Natural killer cell treated with Interleukin-12 subunit alpha and Interleukin-12 subunit beta and Interleukin-15 and Interleukin-18, amount 100 ng/mL, for 72 hours (primary cell): Measurements from ENCODE around the gene REXO4. TPM values are rescaled to one million over a fixed set of nuclear protein-coding genes. Genes with fewer than 3 reads are reported as not detected.
"Not testable (repeated sequence)": the region's sequence is repeated elsewhere in the genome, so short reads cannot be mapped to it uniquely, and the experiment has no call there.

Source experiments
- ATAC-seq, 2 donors: fragments of 150-1000 bp; cut with Tn5 transposase in 1 of 2; sonication (Bioruptor Pico), chemical (Tn5 transposase) in 1 of 2; 2 replicates each; pipeline ENCODE4 v1.10.0; 2021
- DNase-seq: peaks from one replicate; pipeline ENCODE4 v3.0.0; 2022; ENCODE audit warnings: low spot score
- H3K27ac Mint-ChIP-seq, 2 donors: 1 replicate in 1 of 2; 2 replicates in 1 of 2; pipeline ENCODE4 v1.8.0; 2022; ENCODE audit warnings: mixed read lengths in 2 of 2, mild to moderate bottlenecking in 1 of 2, moderate library complexity in 1 of 2
- H3K27me3 Mint-ChIP-seq, 2 donors: 1 replicate in 1 of 2; 2 replicates in 1 of 2; pipeline ENCODE4 v1.8.0; 2022; ENCODE audit warnings: mixed read lengths in 2 of 2
- H3K36me3 Mint-ChIP-seq: one replicate; pipeline ENCODE4 v1.8.0; 2022; ENCODE audit warnings: mixed read lengths
- H3K4me1 Mint-ChIP-seq, 2 donors: 1 replicate in 1 of 2; 2 replicates in 1 of 2; pipeline ENCODE4 v1.8.0; 2022; ENCODE audit warnings: low read depth in 2 of 2, mixed read lengths in 2 of 2, mild to moderate bottlenecking in 1 of 2
- H3K4me3 Mint-ChIP-seq: one replicate; pipeline ENCODE4 v1.8.0; 2022; ENCODE audit warnings: mixed read lengths
- H3K9me3 Mint-ChIP-seq: 2 replicates; pipeline ENCODE4 v1.8.0; 2022; ENCODE audit warnings: mixed read lengths
- total RNA-seq, 2 donors: library from RNA; stranded (reverse); gene quantifications; one replicate each; pipeline ENCODE4 v1.2.3, GENCODE V29; 2022

Gene REXO4
- total RNA-seq, 2 donors from 2014 or later = 34.3 to 55.1 TPM

GRCh38 chr9:133382507-133383141 lies 35.2 kb downstream of the REXO4 start:
- Mint-ChIP-seq H3K4me1 (no peaks in the 10 kb centered on the region), H3K36me3 (no peaks in the 10 kb centered on the region), H3K4me3 (no peak overlapping the region), H3K27me3 (no peaks in the 10 kb centered on the region), H3K27ac (no peak overlapping the region), H3K9me3 (no peaks in the 10 kb centered on the region)
- ATAC-seq (peak in 1 of 2 donors; percentile 35), DNase-seq (no peak)

GRCh38 chr9:133380734-133381133 lies 37.1 kb downstream of the REXO4 start:
- H3K27me3 Mint-ChIP-seq = no peaks in the 10 kb centered on the region
- no peaks in the 10 kb centered on the region for H3K9me3 Mint-ChIP-seq
- H3K36me3 Mint-ChIP-seq = no peaks in the 10 kb centered on the region
- ATAC-seq (no peak), DNase-seq (no peak)
- H3K27ac Mint-ChIP-seq = no peak overlapping the region
- H3K4me1 Mint-ChIP-seq = no peaks in the 10 kb centered on the region
- H3K4me3 Mint-ChIP-seq = no peak overlapping the region

- Mint-ChIP-seq H3K4me3 (no peak overlapping the region), H3K27me3 (no peaks in the 10 kb centered on the region), H3K9me3 (no peaks in the 10 kb centered on the region), H3K36me3 (peaks cover 6% of the 10 kb centered on the region), H3K27ac (no peak overlapping the region), H3K4me1 (peaks cover 0 to 7% of the 10 kb centered on the region in 2 donors)
- ATAC-seq (no peak), DNase-seq (no peak)
Observed at GRCh38 chr9:133379153-133380086, 38.4 kb downstream of the REXO4 start.

- no peak for ATAC-seq
- Mint-ChIP-seq H3K27me3 (no peaks in the 10 kb centered on the region), H3K9me3 (no peaks in the 10 kb centered on the region), H3K4me1 (peaks cover under 1 to 7% of the 10 kb centered on the region in 2 donors), H3K27ac (no peak overlapping the region), H3K4me3 (no peak overlapping the region), H3K36me3 (peaks cover 6% of the 10 kb centered on the region)
- no peak for DNase-seq
Observed at GRCh38 chr9:133378408-133378962, 39.3 kb downstream of the REXO4 start.

DNA sequence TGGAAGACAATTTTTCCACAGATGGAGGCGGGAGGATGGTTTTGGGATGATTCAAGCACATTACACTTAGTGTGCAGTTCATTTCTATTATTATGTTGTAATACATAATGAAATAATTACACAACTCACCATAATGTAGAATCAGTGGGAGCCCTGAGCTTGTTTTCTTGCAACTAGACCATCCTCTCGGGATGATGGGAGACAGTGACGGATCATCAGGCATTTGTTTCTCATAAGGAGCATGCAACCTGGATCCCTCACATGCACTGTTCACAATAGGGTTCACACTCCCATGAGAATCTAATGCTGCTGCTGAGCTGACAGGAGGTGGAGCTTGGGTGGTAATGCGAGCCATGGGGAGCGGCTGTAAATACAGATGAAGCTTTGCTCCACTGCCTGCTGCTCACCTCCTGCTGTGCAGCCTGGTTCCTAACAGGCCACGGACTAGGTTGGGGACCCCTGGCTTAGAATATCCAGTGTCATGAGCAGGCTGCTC lies 40.0 kb downstream of the REXO4 start:
- DNase-seq = no peak
- Mint-ChIP-seq H3K36me3 (peaks cover 6% of the 10 kb centered on the region), H3K27me3 (no peaks in the 10 kb centered on the region), H3K4me3 (no peak overlapping the region), H3K4me1 (peaks cover 5 to 10% of the 10 kb centered on the region in 2 donors), H3K9me3 (no peaks in the 10 kb centered on the region), H3K27ac (no peak overlapping the region)
- no peak for ATAC-seq

- ATAC-seq, H3K27ac Mint-ChIP-seq, H3K36me3 Mint-ChIP-seq, H3K9me3 Mint-ChIP-seq, H3K4me3 Mint-ChIP-seq, DNase-seq, H3K27me3 Mint-ChIP-seq: not testable (repeated sequence)
- peaks cover 10 to 14% of the 10 kb centered on the region in 2 donors for H3K4me1 Mint-ChIP-seq
Observed at GRCh38 chr9:133377280-133377679, 40.5 kb downstream of the REXO4 start.

DNA sequence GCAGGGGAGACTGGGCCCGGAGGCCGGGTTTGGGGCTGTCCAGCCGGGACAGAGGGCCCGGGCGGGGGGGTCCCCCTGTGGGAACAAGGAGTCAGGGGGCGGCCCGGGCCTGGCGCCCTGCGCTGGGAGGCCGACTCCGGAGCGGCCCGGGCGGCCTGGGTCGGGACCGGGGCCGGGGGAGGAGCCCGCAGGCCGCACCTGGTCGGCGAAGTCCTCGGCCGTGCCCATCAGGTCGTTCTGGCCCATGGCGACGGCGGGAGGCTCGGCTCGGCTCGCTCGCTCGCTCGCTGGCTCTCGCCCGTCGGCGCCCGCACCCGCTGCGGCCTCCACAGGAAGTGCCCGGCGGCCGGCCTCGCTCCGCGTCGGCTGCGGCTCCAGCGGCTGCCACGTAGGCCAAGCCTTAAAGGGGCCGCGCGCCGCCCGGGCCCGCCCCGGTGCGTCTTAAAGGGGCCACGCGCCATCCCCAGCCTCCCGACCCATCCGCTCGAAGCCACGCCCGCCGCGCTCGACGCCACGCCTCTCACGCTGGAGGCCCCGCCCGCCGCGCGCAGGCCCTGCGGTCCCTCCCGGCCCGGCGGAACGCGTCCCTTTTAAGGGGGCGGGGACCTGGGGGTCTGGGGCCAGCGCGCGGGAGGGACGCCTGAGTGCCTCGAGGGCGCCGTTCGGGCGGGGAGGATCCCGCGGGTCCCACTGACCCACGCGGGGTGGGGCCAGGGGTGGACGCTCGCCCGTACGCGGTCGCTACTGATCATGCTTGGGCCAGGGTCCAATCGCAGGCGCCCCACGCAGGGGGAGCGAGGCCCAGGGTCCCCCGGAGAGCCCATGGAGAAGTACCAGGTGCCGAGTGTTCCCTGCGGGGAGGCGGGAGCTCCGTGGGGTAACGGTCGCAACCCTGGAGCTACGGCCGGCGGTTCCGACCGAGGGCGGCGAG lies 41.8 kb downstream of the REXO4 start, which contains the start of the genes STKLD1 and SURF4:
Gene STKLD1 (plus strand): TSS at position 643 of the 931 bp plus-strand sequence. CDS start 108 bp downstream, at position 751.
Gene SURF4 (minus strand): TSS at position 337 of the 931 bp plus-strand sequence. CDS start 91 bp downstream, at position 246.
- Mint-ChIP-seq H3K9me3 (no peaks in the 10 kb centered on the region), H3K27ac (peak within 1 kb of the TSS; percentile 96 to 99), H3K36me3 (peaks cover 13% of the 10 kb centered on the region), H3K27me3 (no peaks in the 10 kb centered on the region), H3K4me3 (peak within 1 kb of the TSS; percentile 89), H3K4me1 (peaks cover 23 to 27% of the 10 kb centered on the region in 2 donors)
- ATAC-seq (peak; percentile 92 to 96), DNase-seq (peak; percentile 98)

GRCh38 chr9:133375116-133375723 lies 42.6 kb downstream of the REXO4 start:
- H3K27ac Mint-ChIP-seq = peak overlapping the region; percentile 96 to 99
- H3K36me3 Mint-ChIP-seq = peaks cover 15% of the 10 kb centered on the region
- no peaks in the 10 kb centered on the region for H3K9me3 Mint-ChIP-seq
- DNase-seq (no peak), ATAC-seq (no peak)
- peaks cover 31 to 35% of the 10 kb centered on the region in 2 donors for H3K4me1 Mint-ChIP-seq
- peak overlapping the region; percentile 89 for H3K4me3 Mint-ChIP-seq
- no peaks in the 10 kb centered on the region for H3K27me3 Mint-ChIP-seq

GRCh38 chr9:133374612-133375115 lies 43.1 kb downstream of the REXO4 start:
- H3K27me3 Mint-ChIP-seq = no peaks in the 10 kb centered on the region
- H3K4me1 Mint-ChIP-seq = peaks cover 36 to 41% of the 10 kb centered on the region in 2 donors
- peak; percentile 25 to 68 for ATAC-seq
- no peaks in the 10 kb centered on the region for H3K9me3 Mint-ChIP-seq
- DNase-seq = peak; percentile 79
- peak overlapping the region; percentile 89 for H3K4me3 Mint-ChIP-seq
- H3K36me3 Mint-ChIP-seq = peaks cover 21% of the 10 kb centered on the region
- H3K27ac Mint-ChIP-seq = peak overlapping the region; percentile 96 to 99

DNA sequence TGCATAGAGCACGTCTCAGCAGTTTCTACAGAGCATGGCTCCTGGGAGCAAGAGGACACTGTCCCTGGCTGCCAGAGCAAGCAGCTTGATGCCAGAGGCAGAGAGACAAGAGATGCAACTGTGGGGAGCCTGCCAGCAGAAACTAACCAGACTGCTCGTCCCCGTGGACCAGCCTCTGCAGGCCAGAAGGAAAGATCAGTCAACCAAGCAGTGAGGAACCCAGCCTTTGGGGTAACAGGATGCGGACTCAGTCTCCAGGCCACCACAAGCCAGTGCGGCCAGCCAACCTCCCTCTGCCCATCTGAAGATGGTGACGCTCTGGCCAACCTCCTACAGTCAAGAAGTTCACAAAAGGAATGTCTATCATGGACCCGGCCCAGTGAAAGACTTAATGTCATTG lies 45.7 kb downstream of the REXO4 start:
- peak overlapping the region; percentile 89 for H3K4me3 Mint-ChIP-seq
- peak overlapping the region; percentile 96 to 99 for H3K27ac Mint-ChIP-seq
- H3K4me1 Mint-ChIP-seq = peaks cover 59% of the 10 kb centered on the region in 2 donors
- no peaks in the 10 kb centered on the region for H3K27me3 Mint-ChIP-seq
- no peak for DNase-seq
- H3K9me3 Mint-ChIP-seq = no peaks in the 10 kb centered on the region
- ATAC-seq = no peak
- peaks cover 30% of the 10 kb centered on the region for H3K36me3 Mint-ChIP-seq

GRCh38 chr9:133371261-133371711 lies 46.5 kb downstream of the REXO4 start:
- H3K27ac Mint-ChIP-seq = peak overlapping the region; percentile 96 to 99
- peaks cover 59 to 62% of the 10 kb centered on the region in 2 donors for H3K4me1 Mint-ChIP-seq
- ATAC-seq (peak; percentile 52 to 67), DNase-seq (peak; percentile 79)
- H3K36me3 Mint-ChIP-seq = peaks cover 30% of the 10 kb centered on the region
- no peaks in the 10 kb centered on the region for H3K27me3 Mint-ChIP-seq
- H3K9me3 Mint-ChIP-seq = no peaks in the 10 kb centered on the region
- peak overlapping the region; percentile 89 for H3K4me3 Mint-ChIP-seq

- DNase-seq (no peak), ATAC-seq (peak in 1 of 2 donors; percentile 59)
- Mint-ChIP-seq H3K36me3 (peaks cover 36% of the 10 kb centered on the region), H3K9me3 (no peaks in the 10 kb centered on the region), H3K4me3 (peak overlapping the region; percentile 89), H3K27ac (peak overlapping the region; percentile 96 to 99), H3K27me3 (no peaks in the 10 kb centered on the region), H3K4me1 (peaks cover 59 to 62% of the 10 kb centered on the region in 2 donors)
Observed at GRCh38 chr9:133370685-133371084, 47.1 kb downstream of the REXO4 start.
